GM12872 (cell line): ENCODE results near the gene CHRM3.

ENCODE experiments used
- CTCF ChIP-seq: IDR thresholded peaks from 3 replicates; pipeline ENCODE4 v1.5.1; 2011; ENCODE audit warnings: low read depth, mild to moderate bottlenecking, low read length, moderate library complexity; ENCODE audit not compliant: insufficient read depth

CHRM3 gene

GRCh38 chr1:239429163-239429562 is 42.8 kb downstream of the CHRM3 start:
- TF ChIP-seq CTCF: no peak

- no peak for TF ChIP-seq CTCF
Measured at GRCh38 chr1:239432255-239432654, 45.9 kb downstream of the CHRM3 start.

- no peak for TF ChIP-seq CTCF
Measured at GRCh38 chr1:239434181-239434580, 47.8 kb downstream of the CHRM3 start.
